Trophoblast cell (in vitro differentiated cells and primary cell): ENCODE results near the gene FBXL2.
A peak's percentile ranks its signal among the peaks of the same experiment; 100 is the strongest.
"Not testable (repeated sequence)": the region's sequence is repeated elsewhere in the genome, so short reads cannot be mapped to it uniquely, and the experiment has no call there.

Experiments
- DNase-seq, 2 donors: peaks; one replicate each; pipeline ENCODE4 v3.0.0-alpha.2; 2016
- H2AFZ ChIP-seq: 2 replicates; pipeline ENCODE4 v1.6.1; 2013; ENCODE audit warnings: low read length, moderate library complexity, mild to moderate bottlenecking; ENCODE audit not compliant: insufficient read depth, poor library complexity
- H2AK5ac ChIP-seq: 2 replicates; pipeline ENCODE4 v1.6.1; 2013; ENCODE audit warnings: mild to moderate bottlenecking, low read length
- H2BK120ac ChIP-seq: 2 replicates; pipeline ENCODE4 v1.6.1; 2013; ENCODE audit warnings: low read length, mild to moderate bottlenecking, moderate library complexity; ENCODE audit not compliant: insufficient read depth, poor library complexity
- H2BK12ac ChIP-seq: 2 replicates; pipeline ENCODE4 v1.6.1; 2013; ENCODE audit warnings: mild to moderate bottlenecking, low read length, moderate library complexity
- H2BK5ac ChIP-seq: 2 replicates; pipeline ENCODE4 v1.6.1; 2013; ENCODE audit warnings: low read length, low read depth, moderate library complexity, mild to moderate bottlenecking; ENCODE audit not compliant: poor library complexity
- H3K14ac ChIP-seq: 2 replicates; pipeline ENCODE4 v1.6.1; 2013; ENCODE audit warnings: mild to moderate bottlenecking, low read length
- H3K18ac ChIP-seq: 2 replicates; pipeline ENCODE4 v1.6.1; 2013; ENCODE audit warnings: mild to moderate bottlenecking, low read length
- H3K23ac ChIP-seq: 2 replicates; pipeline ENCODE4 v1.6.1; 2013; ENCODE audit warnings: low read length
- H3K27ac ChIP-seq: 2 replicates; pipeline ENCODE4 v1.5.1; 2013; ENCODE audit warnings: low read depth, mild to moderate bottlenecking, inconsistent platforms, low read length, moderate library complexity
- H3K27me3 ChIP-seq: 2 replicates; pipeline ENCODE4 v1.6.1; 2013; ENCODE audit warnings: inconsistent platforms, mild to moderate bottlenecking, low read length, moderate library complexity; ENCODE audit not compliant: insufficient read depth
- H3K36me3 ChIP-seq, 2 experiments: 1 replicate in 1 of 2; 2 replicates in 1 of 2; pipeline ENCODE4 v1.6.1; 2013; ENCODE audit warnings: low read length in 2 of 2, mild to moderate bottlenecking in 2 of 2, moderate library complexity in 1 of 2; ENCODE audit not compliant: insufficient read depth in 2 of 2, control insufficient read depth in 1 of 2
- H3K4ac ChIP-seq: 2 replicates; pipeline ENCODE4 v1.6.1; 2013; ENCODE audit warnings: low read depth, mild to moderate bottlenecking, low read length, moderate library complexity
- H3K4me1 ChIP-seq, 2 experiments: 1 replicate in 1 of 2; 2 replicates in 1 of 2; pipeline ENCODE4 v1.6.1; 2013; ENCODE audit warnings: low read length in 2 of 2, mild to moderate bottlenecking in 2 of 2, moderate library complexity in 1 of 2; ENCODE audit not compliant: insufficient read depth in 2 of 2, control insufficient read depth in 1 of 2
- H3K4me2 ChIP-seq: 2 replicates; pipeline ENCODE4 v1.6.1; 2013; ENCODE audit warnings: inconsistent platforms, mild to moderate bottlenecking, low read length, moderate library complexity
- H3K4me3 ChIP-seq: 2 replicates; pipeline ENCODE4 v1.5.1; 2013; ENCODE audit warnings: mild to moderate bottlenecking, low read depth, low read length, inconsistent platforms
- H3K79me1 ChIP-seq: one replicate; pipeline ENCODE4 v1.6.1; 2013; ENCODE audit warnings: low read length
- H3K79me2 ChIP-seq: 2 replicates; pipeline ENCODE4 v1.6.1; 2013; ENCODE audit warnings: low read length, mild to moderate bottlenecking; ENCODE audit not compliant: control insufficient read depth, insufficient read depth, poor library complexity
- H3K9ac ChIP-seq: 2 replicates; pipeline ENCODE4 v1.6.1; 2013; ENCODE audit warnings: mild to moderate bottlenecking, low read length
- H3K9me3 ChIP-seq: 2 replicates; pipeline ENCODE4 v1.6.1; 2013; ENCODE audit warnings: low read depth, mild to moderate bottlenecking, control low read depth, inconsistent platforms, low read length; ENCODE audit not compliant: insufficient read depth
- H4K12ac ChIP-seq: 2 replicates; pipeline ENCODE4 v1.6.1; 2013; ENCODE audit warnings: low read depth, mild to moderate bottlenecking, low read length, moderate library complexity
- H4K8ac ChIP-seq: 2 replicates; pipeline ENCODE4 v1.6.1; 2013; ENCODE audit warnings: low read depth, mild to moderate bottlenecking, low read length, moderate library complexity
- H4K91ac ChIP-seq: one replicate; pipeline ENCODE4 v1.6.1; 2013; ENCODE audit warnings: low read depth, mild to moderate bottlenecking, low read length, moderate library complexity
- WGBS: extraction: QIAGEN DNeasy Blood & Tissue Kit; methylation state at CpG from one replicate; pipeline ENCODE4 v1.1.7; 2013; ENCODE audit warnings: missing lambda C conversion rate; ENCODE audit not compliant: insufficient read length, insufficient coverage; ENCODE audit errors: extremely low coverage; 5-methylcytosine and 5-hydroxymethylcytosine counted together

FBXL2 gene

DNA sequence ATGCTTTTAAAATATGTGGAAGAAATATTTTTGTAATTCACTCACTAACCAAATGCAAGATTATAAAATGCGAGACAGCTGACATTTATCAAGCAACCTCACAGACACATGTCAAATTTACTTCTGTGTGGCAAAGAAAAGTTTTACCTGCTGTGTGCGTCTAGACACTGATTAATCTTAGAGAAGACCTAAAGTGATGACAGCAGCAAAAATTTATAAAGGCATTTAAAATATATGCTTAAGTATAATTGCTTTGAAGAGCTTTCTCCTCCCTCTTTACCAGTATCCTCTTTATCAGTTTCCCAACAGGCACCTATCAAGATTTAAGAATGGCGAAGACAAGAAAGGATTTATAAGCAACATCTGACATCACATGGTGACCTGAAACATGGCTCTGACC lies 125.7 kb downstream of the FBXL2 start:
- WGBS, result no CpG with 5 or more reads among the region's 3 CpGs
- H3K9ac ChIP-seq, result no peak overlapping the region

DNA sequence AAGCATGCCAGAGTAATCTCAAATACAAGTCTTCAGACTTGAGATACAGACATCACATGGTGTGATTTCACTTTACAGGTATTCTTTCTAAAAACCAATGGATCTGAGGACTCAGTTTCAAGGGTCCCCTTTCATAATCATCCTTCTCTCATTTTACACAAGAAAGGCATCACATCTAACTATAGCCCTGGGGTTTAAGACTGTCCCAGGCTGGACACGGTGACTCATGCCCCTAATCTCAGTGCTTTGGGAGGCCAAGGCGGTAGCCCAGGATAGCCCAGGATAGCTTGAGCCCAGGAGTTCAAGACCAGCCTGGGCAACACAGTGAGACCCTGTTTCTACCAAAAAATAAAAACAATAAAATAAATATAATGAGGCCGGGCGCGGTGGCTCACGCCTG lies 126.5 kb downstream of the FBXL2 start:
- H3K4me1 ChIP-seq, result peaks cover 0 to 1% of the 10 kb centered on the region in 2 experiments
- H3K4ac ChIP-seq, result no peak overlapping the region
- no peak overlapping the region for H3K9ac ChIP-seq
- no peak overlapping the region for H3K4me3 ChIP-seq
- no CpG with 5 or more reads among the region's 6 CpGs for WGBS
- no peak overlapping the region for H3K14ac ChIP-seq
- peak overlapping the region; percentile 38 for H3K27ac ChIP-seq
- H3K79me2 ChIP-seq, result no peaks in the 10 kb centered on the region
- H3K23ac ChIP-seq, result no peak overlapping the region
- no peak overlapping the region for H2AFZ ChIP-seq
- H3K79me1 ChIP-seq, result peaks cover 2% of the 10 kb centered on the region
- H2BK120ac ChIP-seq, result no peak overlapping the region
- peak; percentile 80 to 86 for DNase-seq
- peaks cover 14 to 29% of the 10 kb centered on the region in 2 experiments for H3K36me3 ChIP-seq
- no peak overlapping the region for H4K12ac ChIP-seq
- H4K8ac ChIP-seq, result no peak overlapping the region
- no peak overlapping the region for H2BK12ac ChIP-seq
- no peaks in the 10 kb centered on the region for H3K27me3 ChIP-seq
- H4K91ac ChIP-seq, result no peak overlapping the region
- no peaks in the 10 kb centered on the region for H3K9me3 ChIP-seq
- H2BK5ac ChIP-seq, result no peak overlapping the region
- no peak overlapping the region for H2AK5ac ChIP-seq
- H3K18ac ChIP-seq, result no peak overlapping the region
- no peak overlapping the region for H3K4me2 ChIP-seq

More for the DNA sequence above, 125.7 kb downstream of the FBXL2 start:
- peaks cover 17 to 33% of the 10 kb centered on the region in 2 experiments for H3K36me3 ChIP-seq
- peaks cover 0 to 1% of the 10 kb centered on the region in 2 experiments for H3K4me1 ChIP-seq
- no peak overlapping the region for H2BK120ac ChIP-seq
- H3K4me2 ChIP-seq, result no peak overlapping the region
- H4K8ac ChIP-seq, result no peak overlapping the region
- H3K4me3 ChIP-seq, result no peak overlapping the region
- no peak overlapping the region for H2AFZ ChIP-seq
- H3K27ac ChIP-seq, result peak overlapping the region; percentile 20
- H3K18ac ChIP-seq, result no peak overlapping the region
- no peak overlapping the region for H2AK5ac ChIP-seq
- no peak overlapping the region for H4K12ac ChIP-seq
- no peak overlapping the region for H3K4ac ChIP-seq
- H3K14ac ChIP-seq, result no peak overlapping the region
- peak in 1 of 2 donors; percentile 27 for DNase-seq
- H2BK12ac ChIP-seq, result no peak overlapping the region
- peaks cover 2% of the 10 kb centered on the region for H3K79me1 ChIP-seq
- H3K27me3 ChIP-seq, result no peaks in the 10 kb centered on the region
- H2BK5ac ChIP-seq, result no peak overlapping the region
- no peak overlapping the region for H4K91ac ChIP-seq
- H3K9me3 ChIP-seq, result no peaks in the 10 kb centered on the region
- H3K23ac ChIP-seq, result no peak overlapping the region
- H3K79me2 ChIP-seq, result no peaks in the 10 kb centered on the region

- no CpG with 5 or more reads among the region's 3 CpGs for WGBS
- not testable (repeated sequence) for H2BK12ac ChIP-seq
These were observed 133.6 kb downstream of the FBXL2 start for GRCh38 chr3:33410816-33411215.

GRCh38 chr3:33417066-33417673 lies 139.9 kb downstream of the FBXL2 start:
- H2BK120ac ChIP-seq, result no peak overlapping the region
- no peak overlapping the region for H4K91ac ChIP-seq
- no peak overlapping the region for H3K4ac ChIP-seq
- no peak overlapping the region for H2AFZ ChIP-seq
- no peaks in the 10 kb centered on the region for H3K79me2 ChIP-seq
- no peak overlapping the region for H3K14ac ChIP-seq
- no peak overlapping the region for H3K4me2 ChIP-seq
- no peaks in the 10 kb centered on the region for H3K79me1 ChIP-seq
- no peak overlapping the region for H2AK5ac ChIP-seq
- no peak overlapping the region for H3K9ac ChIP-seq
- H4K8ac ChIP-seq, result no peak overlapping the region
- no peaks in the 10 kb centered on the region for H3K27me3 ChIP-seq
- H3K4me3 ChIP-seq, result no peak overlapping the region
- H3K9me3 ChIP-seq, result no peaks in the 10 kb centered on the region
- no peak for DNase-seq
- H4K12ac ChIP-seq, result no peak overlapping the region
- H3K23ac ChIP-seq, result no peak overlapping the region
- H2BK12ac ChIP-seq, result no peak overlapping the region
- no CpG with 5 or more reads among the region's 3 CpGs for WGBS
- peaks cover 15 to 19% of the 10 kb centered on the region in 2 experiments for H3K36me3 ChIP-seq
- no peaks in the 10 kb centered on the region for H3K4me1 ChIP-seq
- H2BK5ac ChIP-seq, result no peak overlapping the region
- H3K27ac ChIP-seq, result no peak overlapping the region
- no peak overlapping the region for H3K18ac ChIP-seq

More at GRCh38 chr3:33410816-33411215, 133.6 kb downstream of the FBXL2 start:
- peaks cover 13 to 32% of the 10 kb centered on the region in 2 experiments for H3K36me3 ChIP-seq
- not testable (repeated sequence) for H2BK120ac ChIP-seq, H3K23ac ChIP-seq, H3K4me3 ChIP-seq, DNase-seq, H3K4ac ChIP-seq, H3K9me3 ChIP-seq, H3K27me3 ChIP-seq, H2BK5ac ChIP-seq, H3K27ac ChIP-seq, H3K79me1 ChIP-seq, H4K91ac ChIP-seq, H3K9ac ChIP-seq, H3K4me1 ChIP-seq, H3K14ac ChIP-seq, H2AK5ac ChIP-seq, H4K8ac ChIP-seq, H3K4me2 ChIP-seq, H3K18ac ChIP-seq, H4K12ac ChIP-seq, H2AFZ ChIP-seq, H3K79me2 ChIP-seq
